Heart right ventricle (tissue), 16 donors: ENCODE results near the gene NPHP4. TPM values are rescaled to one million over a fixed set of nuclear protein-coding genes. Genes with fewer than 3 reads are reported as not detected.

Experiments
- ATAC-seq, 8 donors: fragments of 200-7000 bp; cut with Tn5 transposase; one replicate each; pipeline ENCODE4 v1.9.1; 2020; ENCODE audit warnings: mild to moderate bottlenecking in 8 of 8, moderate library complexity in 8 of 8, moderate number of reproducible peaks in 1 of 8
- DNase-seq, 2 donors: peaks; one replicate each; pipeline ENCODE4 v3.0.0-alpha.2; 2020
- H3K27ac ChIP-seq, 10 donors: fragments of 200-600 bp; sonication (generic) in 2 of 10; one replicate each; pipeline versions ENCODE4 v1.5.0 to v1.8.0; 2020 to 2022; ENCODE audit warnings: mild to moderate bottlenecking in 3 of 10
- H3K27me3 ChIP-seq, 7 donors: fragments of 200-600 bp; one replicate each; pipeline ENCODE4 v1.8.0; 2021 to 2022; ENCODE audit warnings: mild to moderate bottlenecking in 2 of 7
- H3K36me3 ChIP-seq, 9 donors: fragments of 200-600 bp; sonication (generic) in 1 of 9; one replicate each; pipeline versions ENCODE4 v1.5.0 to v1.8.0; 2020 to 2022; ENCODE audit warnings: mild to moderate bottlenecking in 2 of 9
- H3K4me1 ChIP-seq, 9 donors: fragments of 200-600 bp; sonication (generic) in 1 of 9; one replicate each; pipeline versions ENCODE4 v1.5.0 to v1.8.0; 2020 to 2022; ENCODE audit warnings: mild to moderate bottlenecking in 4 of 9
- H3K4me3 ChIP-seq, 10 donors: fragments of 200-600 bp; sonication (generic) in 2 of 10; one replicate each; pipeline versions ENCODE4 v1.5.0 to v1.8.0; 2020 to 2022; ENCODE audit warnings: mild to moderate bottlenecking in 7 of 10, moderate library complexity in 2 of 10
- H3K9me3 ChIP-seq, 11 donors: fragments of 200-600 bp in 10 of 11; sonication (generic) in 2 of 11; one replicate each; pipeline versions ENCODE4 v1.5.0 to v1.8.0; 2013 to 2022; ENCODE audit warnings: mild to moderate bottlenecking in 2 of 11, control low read depth in 1 of 11, moderate library complexity in 1 of 11
- WGBS, 2 donors: extraction: QIAGEN DNeasy Blood & Tissue Kit; methylation state at CpG; one replicate each; pipeline ENCODE4 v1.1.7; 2013; ENCODE audit warnings: inconsistent platforms in 1 of 2; 5-methylcytosine and 5-hydroxymethylcytosine counted together
- intact Hi-C, 10 donors: fragments of 100-400 bp; cut with DNase I; formaldehyde crosslinking; loops; one replicate each; pipeline versions ENCODE4 v1.11.1 to v1.14.2; 2022
- polyA plus RNA-seq, 2 donors: library from polyadenylated mRNA; stranded (reverse); fragments of 200-250 nt; gene quantifications; one replicate each; pipeline ENCODE4 v1.2.3, GENCODE V29; 2013
- total RNA-seq, 10 donors: library from RNA; stranded (reverse); fragmentation: NEBNext Ultra II Directional in 3 of 10; extraction: Animal tissue kit (Norgen Biotek cat#: 25700) in 3 of 10; gene quantifications; one replicate each; pipeline versions ENCODE4 v1.2.1 to v1.2.4, GENCODE V29; 2021 to 2023
- TF ChIP-seq, protein P1 (sequence below), 9 donors: fragments of 200-600 bp; sonication (generic) in 2 of 9; IDR thresholded peaks; one replicate each; pipeline versions ENCODE4 v1.5.0 to v1.8.0; 2021 to 2022; ENCODE audit warnings: antibody characterized with exemption in 9 of 9, mild to moderate bottlenecking in 5 of 9, moderate library complexity in 1 of 9
- donor health status: Arrhythmogenic right ventricular cardiomyopathy.
- donor health status: ischemic (EF 13 %, LVEDD 7.1; RV severe dilation, severe dysfunction).
- donor health status: healthy with polysubstance abuse.
- donor health status: DM: no; HTN: yes; CAD: no.
- donor health status: DM: no; HTN: no; CAD: no.
- donor health status: ischemic (EF 25% LVEDD 6.9; RV normal size, moderate dysfunction).
- donor health status: ischemic (EF 25% LVEDD 5.7; RV mildly dilated, moderate dysfunction).
- donor health status: healthy.
- donor health status: DM: yes; HTN: yes; CAD: no.
- donor health status: Ischemic cardiomyopathy.
- donor health status: ischemic (EF 35%, LVEDD 5.7; RV mildly dilated, moderate dysfunction).
- donor health status: nonischemic (EF 11% LVEDD 7.7; RV severe dilation, severe dysfunction).
- donor health status: DM: yes; HTN: yes; CAD: no.
- donor health status: PGD.
- donor health status: ischemic (EF 29% LVEDD 5.4; RV normal size, mild dysfunction).
- donor health status: nonischemic (EF 23%, LVEDD 6.1; RV moderate dilation, normal function).

The NPHP4 gene
- total and polyA plus RNA-seq, 12 donors = 2.4 to 5.7 (median 3.3) TPM

DNA sequence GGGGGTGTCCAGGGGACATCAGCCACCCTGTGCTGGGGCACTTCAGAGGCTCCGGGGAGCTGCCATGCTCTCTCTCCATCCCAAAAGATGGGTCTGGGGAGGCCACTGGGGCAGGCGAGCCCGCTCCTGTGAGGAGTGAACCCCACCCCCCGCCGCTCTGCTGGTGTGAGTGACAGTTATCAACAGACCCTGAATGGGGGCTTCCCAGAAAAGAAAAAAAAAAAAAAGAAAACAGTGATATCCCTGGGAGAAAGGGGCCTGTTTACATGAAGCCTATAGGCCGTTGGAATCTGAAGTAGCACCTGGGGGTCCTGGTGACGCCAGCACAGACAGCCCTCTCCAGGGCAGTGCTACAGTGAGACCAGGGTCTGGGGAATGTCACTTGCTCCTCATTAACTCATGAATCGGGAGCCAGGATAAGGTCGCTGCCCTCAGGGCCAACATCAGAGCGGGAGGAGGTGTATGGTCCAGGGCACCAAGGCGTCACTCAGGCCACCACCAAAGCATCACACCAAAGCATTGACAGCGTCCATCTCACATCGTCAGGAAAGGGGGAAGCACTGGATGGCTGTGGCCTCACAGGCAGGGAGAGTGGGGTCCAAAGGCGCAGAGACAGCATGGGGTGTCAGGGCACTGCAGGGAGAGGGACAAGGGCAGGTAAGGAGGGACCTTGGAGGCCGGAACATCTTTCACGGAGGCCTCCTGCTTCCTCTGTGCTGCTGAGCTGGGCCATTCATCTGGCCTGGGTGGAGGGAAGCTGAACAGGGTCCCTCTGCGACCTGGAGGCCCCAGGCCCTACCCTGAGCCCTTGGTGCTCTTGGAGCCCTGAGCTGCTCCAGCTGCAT lies 8.4 kb upstream of the NPHP4 start:
- Histone ChIP-seq H3K27me3 (no peaks in the 10 kb centered on the region), H3K4me1 (peaks cover 0 to 18% (median 7%) of the 10 kb centered on the region in 9 donors), H3K27ac (no peak overlapping the region), H3K4me3 (no peak overlapping the region), H3K9me3 (no peaks in the 10 kb centered on the region), H3K36me3 (no peaks in the 10 kb centered on the region)
- TF ChIP-seq, protein P1, sequence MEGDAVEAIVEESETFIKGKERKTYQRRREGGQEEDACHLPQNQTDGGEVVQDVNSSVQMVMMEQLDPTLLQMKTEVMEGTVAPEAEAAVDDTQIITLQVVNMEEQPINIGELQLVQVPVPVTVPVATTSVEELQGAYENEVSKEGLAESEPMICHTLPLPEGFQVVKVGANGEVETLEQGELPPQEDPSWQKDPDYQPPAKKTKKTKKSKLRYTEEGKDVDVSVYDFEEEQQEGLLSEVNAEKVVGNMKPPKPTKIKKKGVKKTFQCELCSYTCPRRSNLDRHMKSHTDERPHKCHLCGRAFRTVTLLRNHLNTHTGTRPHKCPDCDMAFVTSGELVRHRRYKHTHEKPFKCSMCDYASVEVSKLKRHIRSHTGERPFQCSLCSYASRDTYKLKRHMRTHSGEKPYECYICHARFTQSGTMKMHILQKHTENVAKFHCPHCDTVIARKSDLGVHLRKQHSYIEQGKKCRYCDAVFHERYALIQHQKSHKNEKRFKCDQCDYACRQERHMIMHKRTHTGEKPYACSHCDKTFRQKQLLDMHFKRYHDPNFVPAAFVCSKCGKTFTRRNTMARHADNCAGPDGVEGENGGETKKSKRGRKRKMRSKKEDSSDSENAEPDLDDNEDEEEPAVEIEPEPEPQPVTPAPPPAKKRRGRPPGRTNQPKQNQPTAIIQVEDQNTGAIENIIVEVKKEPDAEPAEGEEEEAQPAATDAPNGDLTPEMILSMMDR (IDR thresholded peaks at IDR 0.05) = no peak
- WGBS, 2 donors = 84% methylated on average over 17 of the region's 17 CpGs
- ATAC-seq (no peak), DNase-seq (no peak)
- intact Hi-C loops = no loop called here

DNA sequence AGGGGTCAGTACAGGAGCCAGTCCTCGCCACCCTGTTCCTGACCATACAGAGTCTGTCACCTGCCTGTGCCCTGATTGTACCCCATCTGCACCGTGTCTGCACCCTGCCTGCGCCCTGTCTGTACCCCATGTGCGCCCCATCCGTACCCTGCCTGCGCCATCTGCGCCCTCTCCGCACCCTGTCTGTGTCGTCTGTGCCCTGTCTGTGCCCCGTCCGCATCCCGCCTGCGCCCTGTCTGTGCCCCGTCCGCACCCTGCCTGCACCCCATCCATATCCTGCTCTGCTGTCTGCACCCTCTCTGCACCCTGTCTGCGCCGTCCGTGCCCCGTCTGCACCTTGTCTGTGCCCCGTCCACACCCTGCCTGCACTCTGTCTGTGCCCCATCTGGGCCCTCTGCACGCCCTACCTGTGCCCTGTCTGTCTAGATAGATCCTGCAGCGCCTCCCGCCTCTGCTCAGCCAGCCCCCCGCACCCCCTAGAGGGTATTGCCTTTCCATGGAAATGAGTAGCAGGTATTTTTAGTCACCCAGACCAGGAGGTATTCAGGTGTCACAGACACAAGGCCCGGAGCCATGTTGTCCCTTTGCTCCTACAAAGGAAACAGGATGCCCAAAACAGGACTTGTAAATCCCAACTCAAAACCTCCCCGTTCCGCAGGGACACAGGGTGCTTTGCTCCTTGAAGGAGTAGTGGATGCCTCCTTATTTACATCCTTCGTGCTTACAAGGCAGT lies 7.7 kb upstream of the NPHP4 start:
- no peak for DNase-seq
- Histone ChIP-seq H3K27me3 (no peaks in the 10 kb centered on the region), H3K4me3 (no peak overlapping the region), H3K4me1 (peaks cover 0 to 18% (median 7%) of the 10 kb centered on the region in 9 donors), H3K27ac (no peak overlapping the region), H3K36me3 (no peaks in the 10 kb centered on the region), H3K9me3 (no peaks in the 10 kb centered on the region)
- no peak for ATAC-seq
- 64 to 81% methylated on average over 28 of the region's 28 CpGs for WGBS, 2 donors
- TF ChIP-seq, protein P1 (IDR thresholded peaks at IDR 0.05) = no peak
- intact Hi-C loops = no loop called here

- ATAC-seq = no peak
- Histone ChIP-seq H3K4me3 (no peak overlapping the region), H3K4me1 (peaks cover 0 to 18% (median 8%) of the 10 kb centered on the region in 9 donors), H3K27ac (no peak overlapping the region), H3K27me3 (no peaks in the 10 kb centered on the region), H3K36me3 (no peaks in the 10 kb centered on the region), H3K9me3 (no peaks in the 10 kb centered on the region)
- TF ChIP-seq, protein P1 (IDR thresholded peaks at IDR 0.05) = no peak
- 94 to 95% methylated on average over 19 of the region's 19 CpGs for WGBS, 2 donors
- DNase-seq = no peak
- intact Hi-C loops = no loop called here
These were observed 6.7 kb upstream of the NPHP4 start for GRCh38 chr1:5998906-5999301.

DNA sequence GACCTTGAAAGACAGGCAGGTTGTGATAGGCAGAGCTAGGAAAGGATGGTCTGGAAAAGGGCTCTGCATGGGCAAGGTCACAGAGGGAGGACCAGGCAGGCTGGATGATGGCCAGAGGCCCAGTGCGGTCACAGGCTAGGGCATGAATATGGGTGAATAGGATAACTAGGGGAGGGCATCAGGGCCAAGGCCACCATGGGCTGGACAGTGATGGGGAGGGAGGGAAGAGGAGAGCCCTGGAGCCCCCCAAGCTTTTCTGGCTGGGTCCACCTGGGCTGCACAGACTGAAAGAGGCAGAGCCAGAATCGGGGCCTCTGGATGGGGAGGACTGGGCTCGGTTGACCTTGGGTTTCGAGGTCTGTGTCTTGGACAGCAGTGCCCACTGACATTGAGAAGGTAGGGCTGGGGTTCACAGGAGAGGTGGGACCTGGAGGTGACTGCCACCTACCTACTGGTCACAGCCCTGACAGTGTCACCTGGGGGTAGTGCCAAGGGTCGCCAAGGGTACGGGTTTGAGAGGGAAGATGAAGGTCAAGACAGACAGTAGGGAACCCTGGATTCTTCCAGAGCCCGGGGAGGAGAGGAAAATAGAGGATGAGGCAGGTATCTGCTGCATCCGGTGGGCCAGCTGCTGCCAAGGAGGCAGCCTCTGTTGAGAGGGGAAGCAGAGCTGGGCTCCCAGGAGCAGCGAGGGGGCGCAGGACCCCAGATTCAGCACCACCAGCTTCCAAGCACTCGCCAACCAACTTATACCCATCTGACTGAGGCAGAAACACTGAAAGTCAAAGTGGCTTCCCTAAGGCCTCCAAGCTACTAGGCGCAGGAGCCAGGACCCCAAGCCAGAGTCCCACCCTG lies 6.1 kb upstream of the NPHP4 start:
- no peak overlapping the region for H3K4me3 ChIP-seq
- no peak for ATAC-seq
- H3K27ac ChIP-seq = no peak overlapping the region
- H3K27me3 ChIP-seq = no peaks in the 10 kb centered on the region
- no peaks in the 10 kb centered on the region for H3K9me3 ChIP-seq
- TF ChIP-seq, protein P1 (IDR thresholded peaks at IDR 0.05) = no peak
- WGBS, 2 donors = 92 to 94% methylated on average over 12 of the region's 12 CpGs
- intact Hi-C loops = no loop called here
- DNase-seq = peak in 1 of 2 donors; percentile 6
- no peaks in the 10 kb centered on the region for H3K36me3 ChIP-seq
- H3K4me1 ChIP-seq = peaks cover 2 to 23% (median 11%) of the 10 kb centered on the region in 9 donors
